ENCODE data around the gene ASCC3. TPM values are rescaled to one million over a fixed set of nuclear protein-coding genes. Genes with fewer than 3 reads are reported as not detected.

The ASCC3 gene
- total and polyA plus RNA-seq, 2 donors (not counting 1 experiment from before 2014, with no cell fraction given) = 9.0 to 42.3 TPM

DNA sequence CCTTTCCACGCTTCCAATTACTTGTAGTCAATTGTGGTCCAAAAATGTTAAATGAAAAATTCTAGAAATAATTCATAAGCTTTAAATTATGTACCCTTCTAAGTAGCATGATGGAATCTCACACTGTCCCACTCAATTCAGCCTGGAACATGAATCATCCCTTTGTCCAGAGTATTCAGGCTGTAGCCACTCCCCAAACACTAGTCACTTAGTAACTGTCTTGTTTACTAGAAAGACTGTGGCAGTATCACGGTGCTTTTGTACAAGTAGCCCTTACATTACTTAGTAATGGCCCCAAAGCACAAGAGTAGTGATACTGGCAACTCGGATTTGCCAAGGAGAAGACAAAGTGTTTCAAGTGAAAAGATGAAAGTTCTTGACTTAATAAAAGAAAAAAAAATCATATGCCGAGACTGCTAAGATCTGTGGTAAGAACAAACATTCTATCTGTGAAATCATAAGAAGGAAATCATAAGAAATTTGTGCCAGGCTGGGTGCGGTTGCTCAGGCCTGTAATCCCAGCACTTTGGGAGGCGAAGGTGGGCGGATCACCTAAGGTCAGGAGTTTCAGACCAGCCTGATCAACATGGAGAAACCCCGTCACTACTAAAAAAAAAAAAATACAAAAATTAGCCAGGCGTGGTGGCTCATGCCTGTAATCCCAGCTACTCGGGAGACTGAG is 247.9 kb downstream of the ASCC3 start:
- no peak overlapping the region for H3K4me3 Mint-ChIP-seq

DNA sequence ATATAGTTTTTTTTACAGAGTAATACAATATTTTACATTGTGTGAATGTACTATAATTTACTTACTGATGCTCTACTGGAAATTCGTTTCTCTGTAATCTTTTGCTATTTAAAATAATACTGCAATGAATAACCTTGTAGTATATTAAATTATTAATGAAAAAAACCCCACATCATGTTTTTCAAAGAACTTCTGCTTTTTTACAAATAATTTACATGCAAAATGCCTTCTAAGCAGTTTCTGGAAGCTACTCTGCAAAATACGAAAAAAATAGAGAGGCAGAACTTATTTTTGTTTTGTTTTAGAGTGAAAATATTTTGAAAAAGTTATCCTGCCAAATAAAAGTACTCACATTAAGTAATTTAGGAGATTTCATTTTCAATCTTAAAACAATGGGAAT is 250.6 kb downstream of the ASCC3 start:
- H3K9me3 Mint-ChIP-seq (ENCODE audit: insufficient read depth) = no peaks in the 10 kb centered on the region
- TF ChIP-seq, protein P1, sequence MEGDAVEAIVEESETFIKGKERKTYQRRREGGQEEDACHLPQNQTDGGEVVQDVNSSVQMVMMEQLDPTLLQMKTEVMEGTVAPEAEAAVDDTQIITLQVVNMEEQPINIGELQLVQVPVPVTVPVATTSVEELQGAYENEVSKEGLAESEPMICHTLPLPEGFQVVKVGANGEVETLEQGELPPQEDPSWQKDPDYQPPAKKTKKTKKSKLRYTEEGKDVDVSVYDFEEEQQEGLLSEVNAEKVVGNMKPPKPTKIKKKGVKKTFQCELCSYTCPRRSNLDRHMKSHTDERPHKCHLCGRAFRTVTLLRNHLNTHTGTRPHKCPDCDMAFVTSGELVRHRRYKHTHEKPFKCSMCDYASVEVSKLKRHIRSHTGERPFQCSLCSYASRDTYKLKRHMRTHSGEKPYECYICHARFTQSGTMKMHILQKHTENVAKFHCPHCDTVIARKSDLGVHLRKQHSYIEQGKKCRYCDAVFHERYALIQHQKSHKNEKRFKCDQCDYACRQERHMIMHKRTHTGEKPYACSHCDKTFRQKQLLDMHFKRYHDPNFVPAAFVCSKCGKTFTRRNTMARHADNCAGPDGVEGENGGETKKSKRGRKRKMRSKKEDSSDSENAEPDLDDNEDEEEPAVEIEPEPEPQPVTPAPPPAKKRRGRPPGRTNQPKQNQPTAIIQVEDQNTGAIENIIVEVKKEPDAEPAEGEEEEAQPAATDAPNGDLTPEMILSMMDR (IDR thresholded peaks at IDR 0.05) = no peak
- TF ChIP-seq EZH2 (IDR thresholded peaks at IDR 0.05; ENCODE audit: borderline replicate concordance, insufficient read depth, low read depth, low read length, poor library complexity, severe bottlenecking) = no peak
- H3K9ac ChIP-seq (ENCODE audit: low read length) = no peak overlapping the region
- no peaks in the 10 kb centered on the region for H3K9me3 ChIP-seq (ENCODE audit: control extremely low read depth in 1 of 3, control insufficient read depth in 2 of 3, insufficient read depth in 1 of 3, low read length in 2 of 3)
- H2AFZ ChIP-seq (ENCODE audit: insufficient read depth, low read depth, low read length, poor library complexity, severe bottlenecking) = no peak overlapping the region
- no peaks in the 10 kb centered on the region for H3K4me1 Mint-ChIP-seq
- no peak overlapping the region for H3K4me3 ChIP-seq (ENCODE audit: control extremely low read depth in 1 of 5, extremely low read depth in 1 of 5, insufficient read depth in 1 of 5, low read depth in 2 of 5, low read length in 4 of 5)
- H3K27ac ChIP-seq (ENCODE audit: low read length in 2 of 2) = no peak overlapping the region
- no peaks in the 10 kb centered on the region for H3K4me1 ChIP-seq (ENCODE audit: control insufficient read depth in 2 of 2, insufficient read depth in 2 of 2, low read length in 2 of 2)
- no peaks in the 10 kb centered on the region for H3K27me3 ChIP-seq (replicated peaks in 1 of 4; ENCODE audit: control extremely low read depth in 1 of 4, control insufficient read depth in 3 of 4, insufficient read depth in 4 of 4, low read length in 3 of 4)
- POLR2A ChIA-PET = no interaction called here
- peaks cover 3 to 4% of the 10 kb centered on the region in 2 experiments for H3K36me3 ChIP-seq (replicated peaks in 1 of 2; ENCODE audit: control extremely low read depth in 1 of 2, control insufficient read depth in 1 of 2, extremely low read depth in 1 of 2, insufficient read depth in 2 of 2, low read length in 1 of 2)
- ATAC-seq (ENCODE audit: low read depth) = no peak
- H3K4me2 ChIP-seq (replicated peaks; ENCODE audit: low read depth, low read length, poor library complexity, severe bottlenecking) = no peak overlapping the region
- no CpG with 5 or more reads among the region's 2 CpGs for WGBS (ENCODE audit: insufficient coverage)
- H4K20me1 ChIP-seq (ENCODE audit: control insufficient read depth, insufficient read depth, low read length, poor library complexity, severe bottlenecking) = no peaks in the 10 kb centered on the region
- H3K27ac Mint-ChIP-seq = no peak overlapping the region
- H3K4me3 Mint-ChIP-seq = no peak overlapping the region
- H3K27me3 Mint-ChIP-seq = no peaks in the 10 kb centered on the region
- no peaks in the 10 kb centered on the region for H3K79me2 ChIP-seq (ENCODE audit: control insufficient read depth, insufficient read depth, low read length)
- intact Hi-C loops (cut with micrococcal nuclease) = no loop called here
- CTCF ChIA-PET = no interaction called here
- DNase-seq = no peak

More for the DNA sequence above, 247.9 kb downstream of the ASCC3 start:
- no peaks in the 10 kb centered on the region for H3K4me1 ChIP-seq (ENCODE audit: control insufficient read depth in 2 of 2, insufficient read depth in 2 of 2, low read length in 2 of 2)
- Mint-ChIP-seq H3K4me1 (no peaks in the 10 kb centered on the region), H3K27ac (no peak overlapping the region), H3K27me3 (no peaks in the 10 kb centered on the region), H3K9me3 (ENCODE audit: insufficient read depth) (no peaks in the 10 kb centered on the region)
- H2AFZ ChIP-seq (ENCODE audit: insufficient read depth, low read depth, low read length, poor library complexity, severe bottlenecking) = no peak overlapping the region
- H3K9me3 ChIP-seq (ENCODE audit: control extremely low read depth in 1 of 3, control insufficient read depth in 2 of 3, insufficient read depth in 1 of 3, low read length in 2 of 3) = no peaks in the 10 kb centered on the region
- DNase-seq (no peak), ATAC-seq (ENCODE audit: low read depth) (no peak)
- no peaks in the 10 kb centered on the region for H4K20me1 ChIP-seq (ENCODE audit: control insufficient read depth, insufficient read depth, low read length, poor library complexity, severe bottlenecking)
- H3K9ac ChIP-seq (ENCODE audit: low read length) = no peak overlapping the region
- H3K27ac ChIP-seq (ENCODE audit: low read length in 2 of 2) = no peak overlapping the region
- H3K4me2 ChIP-seq (replicated peaks; ENCODE audit: low read depth, low read length, poor library complexity, severe bottlenecking) = no peak overlapping the region
- H3K79me2 ChIP-seq (ENCODE audit: control insufficient read depth, insufficient read depth, low read length) = no peaks in the 10 kb centered on the region
- 100% methylated on average over 3 of the region's 10 CpGs for WGBS (ENCODE audit: insufficient coverage)
- TF ChIP-seq, protein P1 (IDR thresholded peaks at IDR 0.05) = no peak
- no peak for TF ChIP-seq EZH2 (IDR thresholded peaks at IDR 0.05; ENCODE audit: borderline replicate concordance, insufficient read depth, low read depth, low read length, poor library complexity, severe bottlenecking)
- CTCF ChIA-PET = no interaction called here
- H3K36me3 ChIP-seq (replicated peaks in 1 of 2; ENCODE audit: control extremely low read depth in 1 of 2, control insufficient read depth in 1 of 2, extremely low read depth in 1 of 2, insufficient read depth in 2 of 2, low read length in 1 of 2) = peaks cover 0 to 7% of the 10 kb centered on the region in 2 experiments
- no peaks in the 10 kb centered on the region for H3K27me3 ChIP-seq (replicated peaks in 1 of 4; ENCODE audit: control extremely low read depth in 1 of 4, control insufficient read depth in 3 of 4, insufficient read depth in 4 of 4, low read length in 3 of 4)
- POLR2A ChIA-PET = no interaction called here
- H3K4me3 ChIP-seq (ENCODE audit: control extremely low read depth in 1 of 5, extremely low read depth in 1 of 5, insufficient read depth in 1 of 5, low read depth in 2 of 5, low read length in 4 of 5) = no peak overlapping the region
- intact Hi-C loops (cut with micrococcal nuclease) = no loop called here
